ENCODE measurements around the gene DPYD.

DPYD gene

GRCh38 chr1:97844552-97845089 is 76.2 kb downstream of the DPYD start:
- DNase-seq (ENCODE audit: insufficient read length, low spot score) (no peak), FAIRE-seq (no peak)

- DNase-seq (ENCODE audit: insufficient read length, low spot score) (no peak), FAIRE-seq (no peak)
These were observed 79.5 kb downstream of the DPYD start for GRCh38 chr1:97841338-97841737.

- FAIRE-seq = no peak
- no peak for DNase-seq (ENCODE audit: insufficient read length, low spot score)
These were observed 83.7 kb downstream of the DPYD start for GRCh38 chr1:97837161-97837560.

- no peak for FAIRE-seq
- DNase-seq (ENCODE audit: insufficient read length, low spot score) = no peak
These were observed 85.9 kb downstream of the DPYD start for GRCh38 chr1:97834899-97835298.

GRCh38 chr1:97833881-97834280 is 87.0 kb downstream of the DPYD start:
- FAIRE-seq = no peak
- no peak for DNase-seq (ENCODE audit: insufficient read length, low spot score)

- FAIRE-seq = no peak
- no peak for DNase-seq (ENCODE audit: insufficient read length, low spot score)
These were observed 88.4 kb downstream of the DPYD start for GRCh38 chr1:97832481-97832880.

GRCh38 chr1:97827887-97828286 is 92.9 kb downstream of the DPYD start:
- no peak for FAIRE-seq
- no peak for DNase-seq (ENCODE audit: insufficient read length, low spot score)

- DNase-seq (ENCODE audit: insufficient read length, low spot score) (no peak), FAIRE-seq (no peak)
These were observed 94.0 kb downstream of the DPYD start for GRCh38 chr1:97826820-97827219.

GRCh38 chr1:97824624-97825023 is 96.2 kb downstream of the DPYD start:
- no peak for FAIRE-seq
- no peak for DNase-seq (ENCODE audit: insufficient read length, low spot score)

GRCh38 chr1:97824200-97824599 is 96.6 kb downstream of the DPYD start:
- FAIRE-seq (no peak), DNase-seq (ENCODE audit: insufficient read length, low spot score) (no peak)

GRCh38 chr1:97820470-97821188 is 100.2 kb downstream of the DPYD start:
- no peak for FAIRE-seq
- no peak for DNase-seq (ENCODE audit: insufficient read length, low spot score)

- no peak for FAIRE-seq
These were observed 103.9 kb downstream of the DPYD start for GRCh38 chr1:97816927-97817326.

GRCh38 chr1:97814804-97815203 is 106.0 kb downstream of the DPYD start:
- FAIRE-seq (no peak), DNase-seq (ENCODE audit: insufficient read length, low spot score) (no peak)

More at GRCh38 chr1:97816927-97817326, 103.9 kb downstream of the DPYD start:
- DNase-seq (ENCODE audit: insufficient read length, low spot score) = no peak

GRCh38 chr1:97814121-97814520 is 106.7 kb downstream of the DPYD start:
- no peak for DNase-seq (ENCODE audit: insufficient read length, low spot score)
- no peak for FAIRE-seq

- FAIRE-seq (no peak), DNase-seq (ENCODE audit: insufficient read length, low spot score) (no peak)
These were observed 108.8 kb downstream of the DPYD start for GRCh38 chr1:97812076-97812475.

GRCh38 chr1:97806996-97807520 is 113.8 kb downstream of the DPYD start:
- FAIRE-seq = no peak
- DNase-seq (ENCODE audit: insufficient read length, low spot score) = no peak

GRCh38 chr1:97806326-97806725 is 114.5 kb downstream of the DPYD start:
- no peak for FAIRE-seq
- no peak for DNase-seq (ENCODE audit: insufficient read length, low spot score)

GRCh38 chr1:97805093-97805492 is 115.7 kb downstream of the DPYD start:
- FAIRE-seq = no peak
- DNase-seq (ENCODE audit: insufficient read length, low spot score) = no peak

GRCh38 chr1:97803026-97803425 is 117.8 kb downstream of the DPYD start:
- DNase-seq (ENCODE audit: insufficient read length, low spot score) (no peak), FAIRE-seq (no peak)

- FAIRE-seq (no peak), DNase-seq (ENCODE audit: insufficient read length, low spot score) (no peak)
These were observed 118.8 kb downstream of the DPYD start for GRCh38 chr1:97802011-97802410.

- FAIRE-seq (no peak), DNase-seq (ENCODE audit: insufficient read length, low spot score) (no peak)
These were observed 123.2 kb downstream of the DPYD start for GRCh38 chr1:97797403-97798183.

GRCh38 chr1:97796711-97797110 is 124.1 kb downstream of the DPYD start:
- DNase-seq (ENCODE audit: insufficient read length, low spot score) (no peak), FAIRE-seq (no peak)

All from HTR-8/SVneo (cell line).